ENCODE measurements around the gene TNS4. TPM values are rescaled to one million over a fixed set of nuclear protein-coding genes. Genes with fewer than 3 reads are reported as not detected.
A peak's percentile ranks its signal among the peaks of the same experiment; 100 is the strongest.

The TNS4 gene
- total RNA-seq, 1 experiment from 2014 or later: 0.59 TPM

DNA sequence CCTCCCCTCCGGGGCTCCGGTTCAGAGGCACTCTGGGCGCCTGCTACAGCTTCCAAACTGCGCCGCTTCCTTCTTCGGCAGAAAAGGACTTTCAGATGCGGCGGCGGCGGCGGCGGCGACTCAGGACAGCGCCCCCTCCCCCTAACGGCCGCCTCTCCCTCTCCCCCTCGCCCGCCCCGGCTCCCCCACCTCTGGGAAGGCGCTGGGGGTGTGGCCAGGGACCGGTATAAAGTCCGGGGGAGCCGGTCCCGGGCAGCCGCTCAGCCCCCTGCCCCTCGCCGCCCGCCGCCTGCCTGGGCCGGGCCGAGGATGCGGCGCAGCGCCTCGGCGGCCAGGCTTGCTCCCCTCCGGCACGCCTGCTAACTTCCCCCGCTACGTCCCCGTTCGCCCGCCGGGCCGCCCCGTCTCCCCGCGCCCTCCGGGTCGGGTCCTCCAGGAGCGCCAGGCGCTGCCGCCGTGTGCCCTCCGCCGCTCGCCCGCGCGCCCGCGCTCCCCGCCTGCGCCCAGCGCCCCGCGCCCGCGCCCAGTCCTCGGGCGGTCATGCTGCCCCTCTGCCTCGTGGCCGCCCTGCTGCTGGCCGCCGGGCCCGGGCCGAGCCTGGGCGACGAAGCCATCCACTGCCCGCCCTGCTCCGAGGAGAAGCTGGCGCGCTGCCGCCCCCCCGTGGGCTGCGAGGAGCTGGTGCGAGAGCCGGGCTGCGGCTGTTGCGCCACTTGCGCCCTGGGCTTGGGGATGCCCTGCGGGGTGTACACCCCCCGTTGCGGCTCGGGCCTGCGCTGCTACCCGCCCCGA, 58.0 kb downstream of the TNS4 start, which contains the start of gene IGFBP4:
Gene IGFBP4 (plus strand): TSS at position 255 of the 792 bp plus-strand sequence. CDS start 286 bp downstream, at position 541.
- H2BK15ac ChIP-seq (ENCODE audit: low read depth, low read length): no peak within 1 kb of the TSS; the same call in 1 of the 2 replicates
- no peak within 1 kb of the TSS for H4K5ac ChIP-seq (ENCODE audit: insufficient read length, low read depth, low read length)
- Mint-ChIP-seq H3K4me3 (peak within 1 kb of the TSS; percentile 73 to 94), H3K4me1 (peaks cover 30 to 36% of the 10 kb centered on the region in 2 experiments), H3K9me3 (no peaks in the 10 kb centered on the region; a peak in 1 of 5 replicates), H3K27me3 (ENCODE audit: low read depth) (peaks cover 23% of the 10 kb centered on the region), H3K27ac (no peak within 1 kb of the TSS), H3K36me3 (ENCODE audit: insufficient read depth in 1 of 3, low read depth in 3 of 3) (peaks cover 0 to 6% (median 0%) of the 10 kb centered on the region in 3 experiments; a peak in 3 of 7 replicates)
- no peaks in the 10 kb centered on the region for H3K9me3 ChIP-seq (ENCODE audit: control insufficient read depth, low read depth, low read length)
- H4K8ac ChIP-seq (replicated peaks; ENCODE audit: insufficient read length, low read depth, low read length): no peak within 1 kb of the TSS
- no peaks in the 10 kb centered on the region for H4K20me1 ChIP-seq (ENCODE audit: control insufficient read depth, insufficient read depth, insufficient read length)
- no peak within 1 kb of the TSS for H2AK5ac ChIP-seq (ENCODE audit: insufficient read length, low read length)
- no peak within 1 kb of the TSS for H2BK5ac ChIP-seq (ENCODE audit: insufficient read length, low read length)
- WGBS (ENCODE audit: extremely low coverage, insufficient read length, low lambda C conversion rate): no CpG with 5 or more reads among the region's 98 CpGs
- H4K91ac ChIP-seq (ENCODE audit: insufficient read length, low read depth, low read length): no peak within 1 kb of the TSS
- no peak within 1 kb of the TSS for H2AFZ ChIP-seq (ENCODE audit: low read length)
- H3K79me1 ChIP-seq (ENCODE audit: insufficient read depth, low read depth, low read length, poor library complexity, severe bottlenecking): no peaks in the 10 kb centered on the region
- TF ChIP-seq, protein P1, sequence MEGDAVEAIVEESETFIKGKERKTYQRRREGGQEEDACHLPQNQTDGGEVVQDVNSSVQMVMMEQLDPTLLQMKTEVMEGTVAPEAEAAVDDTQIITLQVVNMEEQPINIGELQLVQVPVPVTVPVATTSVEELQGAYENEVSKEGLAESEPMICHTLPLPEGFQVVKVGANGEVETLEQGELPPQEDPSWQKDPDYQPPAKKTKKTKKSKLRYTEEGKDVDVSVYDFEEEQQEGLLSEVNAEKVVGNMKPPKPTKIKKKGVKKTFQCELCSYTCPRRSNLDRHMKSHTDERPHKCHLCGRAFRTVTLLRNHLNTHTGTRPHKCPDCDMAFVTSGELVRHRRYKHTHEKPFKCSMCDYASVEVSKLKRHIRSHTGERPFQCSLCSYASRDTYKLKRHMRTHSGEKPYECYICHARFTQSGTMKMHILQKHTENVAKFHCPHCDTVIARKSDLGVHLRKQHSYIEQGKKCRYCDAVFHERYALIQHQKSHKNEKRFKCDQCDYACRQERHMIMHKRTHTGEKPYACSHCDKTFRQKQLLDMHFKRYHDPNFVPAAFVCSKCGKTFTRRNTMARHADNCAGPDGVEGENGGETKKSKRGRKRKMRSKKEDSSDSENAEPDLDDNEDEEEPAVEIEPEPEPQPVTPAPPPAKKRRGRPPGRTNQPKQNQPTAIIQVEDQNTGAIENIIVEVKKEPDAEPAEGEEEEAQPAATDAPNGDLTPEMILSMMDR (conservative IDR thresholded peaks at IDR 0.05): peak; percentile 35; the same call in 2 of the 3 replicates
- H3K4me2 ChIP-seq (ENCODE audit: insufficient read depth, insufficient read length, low read length): peak within 1 kb of the TSS; percentile 78
- H3K23ac ChIP-seq (ENCODE audit: insufficient read length, low read depth, low read length): no peak within 1 kb of the TSS
- H3K27ac ChIP-seq (ENCODE audit: insufficient read length, low read depth, low read length): no peak within 1 kb of the TSS
- H3K4ac ChIP-seq (ENCODE audit: low read depth, low read length): no peak within 1 kb of the TSS
- peak within 1 kb of the TSS; percentile 85 for H3K14ac ChIP-seq (ENCODE audit: insufficient read depth, low read length)
- no peak within 1 kb of the TSS for H2BK120ac ChIP-seq (ENCODE audit: low read depth, low read length, poor library complexity, severe bottlenecking)
- H2BK20ac ChIP-seq (ENCODE audit: low read depth, low read length, poor library complexity, severe bottlenecking): no peak within 1 kb of the TSS
- peak; percentile 89 for DNase-seq
- no peaks in the 10 kb centered on the region; the same call in 1 of the 2 replicates for H3K79me2 ChIP-seq (ENCODE audit: insufficient read depth, low read length)
- H3K27me3 ChIP-seq (ENCODE audit: insufficient read depth, low read length): no peaks in the 10 kb centered on the region
- no peak within 1 kb of the TSS for H3K56ac ChIP-seq (ENCODE audit: insufficient read length, low read depth, low read length)
- H3K9ac ChIP-seq (ENCODE audit: extremely low read depth, insufficient read length, low read length): peak within 1 kb of the TSS; percentile 61
- H3K18ac ChIP-seq (ENCODE audit: insufficient read length, low read depth, low read length): peak within 1 kb of the TSS; percentile 48
- peaks cover 9% of the 10 kb centered on the region for H3K4me1 ChIP-seq (ENCODE audit: insufficient read depth, low read length)
- H3K23me2 ChIP-seq (ENCODE audit: insufficient read length, low read depth, low read length, poor library complexity, severe bottlenecking): peaks cover 19% of the 10 kb centered on the region
- no peak within 1 kb of the TSS for H2BK12ac ChIP-seq (ENCODE audit: insufficient read length, low read depth, low read length)
- no peak within 1 kb of the TSS for H3T11ph ChIP-seq (ENCODE audit: low read length)
